Activated CD8-positive, alpha-beta T cell treated with anti-CD3 and anti-CD28 coated beads for 36 hours (primary cell): ENCODE data around the gene AGRN. TPM values are rescaled to one million over a fixed set of nuclear protein-coding genes. Genes with fewer than 3 reads are reported as not detected.

ENCODE experiments used
- ATAC-seq: fragments of 200-7000 bp; cut with Tn5 transposase; one replicate; pipeline ENCODE4 v1.10.0; 2021; ENCODE audit warnings: mild to moderate bottlenecking, moderate library complexity
- CTCF ChIA-PET: fragments of 350-600 bp; sonication (Branson Sonifier 250); formaldehyde crosslinking; loops from one replicate; lab custom pipeline; 2021; ENCODE audit warnings: antibody characterized with exemption; lab: Charles Lee
- POLR2A ChIA-PET: fragments of 350-600 bp; sonication (Branson Sonifier 250); formaldehyde crosslinking; loops from one replicate; lab custom pipeline; 2021; ENCODE audit warnings: antibody characterized with exemption; lab: Charles Lee
- DNase-seq: peaks from one replicate; pipeline ENCODE4 v3.0.0-alpha.2; 2020
- H3K27ac Mint-ChIP-seq: one replicate; pipeline ENCODE4 v1.8.0; 2021; ENCODE audit warnings: mild to moderate bottlenecking, mixed read lengths
- H3K27me3 Mint-ChIP-seq: one replicate; pipeline ENCODE4 v1.8.0; 2021; ENCODE audit warnings: mixed read lengths
- H3K36me3 Mint-ChIP-seq: one replicate; pipeline ENCODE4 v1.8.0; 2021; ENCODE audit warnings: low read depth, mixed read lengths
- H3K4me1 Mint-ChIP-seq: one replicate; pipeline ENCODE4 v1.8.0; 2021; ENCODE audit warnings: low read depth, mixed read lengths
- H3K4me3 Mint-ChIP-seq: one replicate; pipeline ENCODE4 v1.8.0; 2021; ENCODE audit warnings: mild to moderate bottlenecking, moderate library complexity, mixed read lengths
- H3K9me3 Mint-ChIP-seq: one replicate; pipeline ENCODE4 v1.8.0; 2021; ENCODE audit warnings: mixed read lengths
- CTCF ChIP-seq: fragments of 200-600 bp; IDR thresholded peaks from one replicate; pipeline ENCODE4 v1.8.0; 2022; ENCODE audit warnings: antibody characterized with exemption, mild to moderate bottlenecking
- intact Hi-C: fragments of 100-400 bp; cut with micrococcal nuclease; formaldehyde crosslinking; loops from one replicate; pipeline ENCODE4 v1.10.0; 2022
- total RNA-seq, 2 experiments: library from RNA; stranded (reverse); gene quantifications; one replicate each; pipeline ENCODE4 v1.2.3, GENCODE V29; 2021

The AGRN gene
- total RNA-seq, 2 experiments from 2014 or later: 64.9 to 68.0 TPM

- ATAC-seq: no peak
- Mint-ChIP-seq H3K9me3 (no peaks in the 10 kb centered on the region), H3K36me3 (no peaks in the 10 kb centered on the region), H3K4me1 (peaks cover 8% of the 10 kb centered on the region), H3K27ac (no peak overlapping the region), H3K27me3 (no peaks in the 10 kb centered on the region), H3K4me3 (peak overlapping the region; percentile 47)
- DNase-seq: no peak
- intact Hi-C loops: no loop called here
- no peak for TF ChIP-seq CTCF
- POLR2A ChIA-PET: interaction anchor here (1.3 kb wide), 1 partner anchor 11 kb away, joined by 5 read pairs; no protein-coding TSS in a partner anchor
- CTCF ChIA-PET: interaction anchor here (3.4 kb wide), 1 partner anchor 19 kb away, joined by 14 read pairs; no protein-coding TSS in a partner anchor
Measured at GRCh38 chr1:1021010-1021919, 1.3 kb downstream of the AGRN start.

GRCh38 chr1:1021920-1022259 lies 2.0 kb downstream of the AGRN start:
- Mint-ChIP-seq H3K4me3 (no peak overlapping the region), H3K9me3 (no peaks in the 10 kb centered on the region), H3K36me3 (no peaks in the 10 kb centered on the region), H3K4me1 (peaks cover 8% of the 10 kb centered on the region), H3K27ac (no peak overlapping the region), H3K27me3 (no peaks in the 10 kb centered on the region)
- ATAC-seq (no peak), DNase-seq (no peak)
- ChIA-PET POLR2A (interaction anchor here (0.5 to 1.3 kb wide), 3 partner anchors 10 to 384 kb away, joined by 3 to 5 read pairs (median 3); no protein-coding TSS in a partner anchor), CTCF (interaction anchor here (3.4 kb wide), 1 partner anchor 20 kb away, joined by 14 read pairs; no protein-coding TSS in a partner anchor)
- TF ChIP-seq CTCF: no peak
- intact Hi-C loops: no loop called here

DNA sequence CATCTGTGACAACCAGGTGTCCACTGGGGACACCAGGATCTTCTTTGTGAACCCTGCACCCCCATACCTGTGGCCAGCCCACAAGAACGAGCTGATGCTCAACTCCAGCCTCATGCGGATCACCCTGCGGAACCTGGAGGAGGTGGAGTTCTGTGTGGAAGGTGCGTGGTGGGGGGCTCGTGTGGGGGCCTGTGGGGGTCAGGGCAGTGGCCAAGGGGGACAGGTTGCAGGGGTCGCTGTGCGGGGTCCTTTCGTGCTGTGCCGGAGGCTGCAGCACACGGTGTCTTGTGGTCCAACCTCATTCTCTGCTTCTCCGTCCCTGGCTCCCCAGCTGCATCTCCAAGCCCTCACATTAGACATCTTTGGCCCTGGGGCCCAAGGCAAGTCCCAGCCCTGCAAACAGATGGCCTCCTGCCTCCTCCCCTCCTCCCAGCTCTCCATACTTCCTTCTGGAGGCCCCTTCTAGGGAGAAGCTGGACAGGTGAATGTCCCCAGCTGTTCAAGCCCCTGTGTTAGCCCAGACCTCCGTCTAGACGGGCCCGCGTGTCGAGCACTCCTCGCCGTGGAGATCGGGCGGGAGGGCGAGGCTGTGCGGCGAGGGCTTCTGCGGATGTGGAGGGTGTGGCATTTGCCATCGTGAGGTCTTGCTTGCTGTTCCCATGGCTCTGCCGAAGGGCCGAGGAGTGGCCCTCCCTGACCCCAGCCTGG lies 2.5 kb downstream of the AGRN start:
- intact Hi-C loops: no loop called here
- no peak for ATAC-seq
- Mint-ChIP-seq H3K9me3 (no peaks in the 10 kb centered on the region), H3K4me3 (no peak overlapping the region), H3K4me1 (peaks cover 3% of the 10 kb centered on the region), H3K27me3 (no peaks in the 10 kb centered on the region), H3K36me3 (no peaks in the 10 kb centered on the region), H3K27ac (no peak overlapping the region)
- ChIA-PET POLR2A (interaction anchor here (0.5 to 1.3 kb wide), 4 partner anchors 9 to 383 kb away, joined by 3 to 5 read pairs (median 4); no protein-coding TSS in a partner anchor), CTCF (interaction anchor here (0.9 to 3.4 kb wide), 2 partner anchors 21 to 28 kb away, joined by 3 to 14 read pairs; no protein-coding TSS in a partner anchor)
- TF ChIP-seq CTCF: no peak
- DNase-seq: no peak

DNA sequence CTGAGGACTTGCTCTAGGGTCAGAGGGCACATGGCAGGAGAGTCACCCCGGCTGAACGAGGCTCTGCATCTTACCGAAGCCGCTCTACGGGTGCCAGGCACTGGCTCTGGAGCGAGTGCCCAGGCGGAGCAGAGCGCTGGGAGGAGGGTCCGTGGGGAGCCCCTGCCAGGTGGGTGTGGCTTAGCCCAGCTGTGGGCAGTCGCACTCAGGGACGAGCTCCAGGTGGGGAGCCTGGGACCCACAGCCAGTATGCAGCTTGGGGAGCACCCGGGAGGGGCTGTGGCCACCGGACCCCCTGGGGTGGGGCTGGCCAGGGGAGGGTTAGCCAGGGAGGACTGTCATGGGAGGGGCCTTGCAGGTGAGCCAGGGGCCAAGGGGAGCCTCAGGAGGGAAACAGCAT lies 3.8 kb downstream of the AGRN start:
- Mint-ChIP-seq H3K36me3 (no peaks in the 10 kb centered on the region), H3K4me1 (peaks cover 2% of the 10 kb centered on the region), H3K9me3 (no peaks in the 10 kb centered on the region), H3K4me3 (no peak overlapping the region), H3K27ac (no peak overlapping the region), H3K27me3 (no peaks in the 10 kb centered on the region)
- ATAC-seq: no peak
- intact Hi-C loops: no loop called here
- ChIA-PET POLR2A (interaction anchor here (1.6 kb wide), 1 partner anchor 40 kb away, joined by 5 read pairs; no protein-coding TSS in a partner anchor), CTCF (interaction anchor here (0.8 to 1.4 kb wide), 4 partner anchors 9 to 86 kb away, joined by 3 to 7 read pairs (median 3); no protein-coding TSS in a partner anchor)
- no peak for DNase-seq
- no peak for TF ChIP-seq CTCF
